Stimulated activated CD4-positive, alpha-beta T cell treated with anti-CD3 and anti-CD28 coated beads, Interleukin-15, amount 100 ng/mL, for 24 hours (primary cell): Measurements from ENCODE around the gene ZNF335.
A peak's percentile ranks its signal among the peaks of the same experiment; 100 is the strongest.
"Not testable (repeated sequence)": the region's sequence is repeated elsewhere in the genome, so short reads cannot be mapped to it uniquely, and the experiment has no call there.

ENCODE experiments used
- DNase-seq: peaks from one replicate; pipeline ENCODE4 v3.0.0-alpha.2; 2020

Gene ZNF335

DNA sequence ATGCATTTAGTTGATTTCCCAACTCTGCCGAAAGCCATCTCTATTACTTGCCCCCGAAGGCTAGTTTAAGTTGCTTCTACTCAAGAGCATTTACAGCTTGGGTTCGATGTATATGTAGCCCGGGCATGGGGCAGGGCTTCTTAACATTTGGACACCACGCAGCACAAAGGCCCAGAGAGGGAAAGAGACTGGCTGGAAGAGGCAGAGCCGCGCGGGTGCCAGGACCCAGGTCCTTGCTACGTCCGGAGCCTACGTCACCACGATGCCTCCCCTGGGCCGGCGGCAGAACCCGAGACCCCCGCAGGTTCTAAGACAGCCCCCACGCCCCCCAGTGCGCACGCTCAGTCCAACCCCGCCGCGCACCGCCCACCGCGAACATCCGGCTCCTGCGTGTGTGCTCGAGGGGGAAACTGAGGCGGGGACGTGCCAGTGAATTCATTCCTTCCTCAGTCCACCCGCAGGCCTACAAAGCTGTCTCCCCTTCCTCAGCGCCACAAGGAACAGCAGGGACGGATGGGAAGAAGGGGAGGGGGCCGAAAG, 37.9 kb downstream of the ZNF335 start:
- DNase-seq: peak; percentile 69

DNA sequence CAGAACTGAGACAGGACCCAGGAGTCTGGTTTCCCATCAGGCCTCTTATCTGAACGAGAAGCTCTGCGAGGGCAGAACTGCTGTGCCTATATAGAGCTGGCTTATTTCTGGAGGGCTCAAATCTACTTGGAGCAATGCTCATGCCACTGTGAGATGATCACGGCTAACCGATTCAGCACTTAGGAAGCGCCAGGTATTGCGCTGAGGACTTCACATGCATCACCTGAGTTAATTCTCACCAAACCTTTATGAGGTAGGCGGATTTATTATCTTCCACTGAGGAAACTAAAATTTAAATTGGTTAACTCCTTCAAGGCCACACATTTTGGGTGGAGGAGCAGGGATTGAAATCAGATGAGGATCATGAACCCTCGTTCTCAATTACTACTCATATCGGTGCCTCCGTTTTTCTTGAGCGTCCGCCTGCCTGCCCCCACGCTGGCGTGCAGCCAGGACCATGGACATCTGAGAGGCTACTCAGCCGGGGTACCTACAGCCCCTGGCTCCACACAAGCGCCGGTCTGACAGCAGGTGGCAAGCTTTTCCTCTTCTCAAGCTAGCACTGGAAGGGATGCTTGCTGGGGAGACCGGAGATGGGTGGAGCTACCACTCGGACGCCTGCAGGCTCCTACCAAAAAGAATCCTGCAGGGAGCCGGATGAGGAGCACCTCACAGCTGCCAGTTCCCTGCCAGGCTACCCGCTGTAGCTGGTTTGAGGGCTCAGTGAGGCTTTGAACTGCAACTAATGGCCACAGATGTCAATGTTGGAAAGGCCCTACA, 38.5 kb downstream of the ZNF335 start:
- peak; percentile 77 for DNase-seq

GRCh38 chr20:45931680-45932079, 40.3 kb downstream of the ZNF335 start:
- not testable (repeated sequence) for DNase-seq

GRCh38 chr20:45927071-45927878, 44.7 kb downstream of the ZNF335 start:
- no peak for DNase-seq

- no peak for DNase-seq
Observed at GRCh38 chr20:45926731-45927070, 45.3 kb downstream of the ZNF335 start.

DNA sequence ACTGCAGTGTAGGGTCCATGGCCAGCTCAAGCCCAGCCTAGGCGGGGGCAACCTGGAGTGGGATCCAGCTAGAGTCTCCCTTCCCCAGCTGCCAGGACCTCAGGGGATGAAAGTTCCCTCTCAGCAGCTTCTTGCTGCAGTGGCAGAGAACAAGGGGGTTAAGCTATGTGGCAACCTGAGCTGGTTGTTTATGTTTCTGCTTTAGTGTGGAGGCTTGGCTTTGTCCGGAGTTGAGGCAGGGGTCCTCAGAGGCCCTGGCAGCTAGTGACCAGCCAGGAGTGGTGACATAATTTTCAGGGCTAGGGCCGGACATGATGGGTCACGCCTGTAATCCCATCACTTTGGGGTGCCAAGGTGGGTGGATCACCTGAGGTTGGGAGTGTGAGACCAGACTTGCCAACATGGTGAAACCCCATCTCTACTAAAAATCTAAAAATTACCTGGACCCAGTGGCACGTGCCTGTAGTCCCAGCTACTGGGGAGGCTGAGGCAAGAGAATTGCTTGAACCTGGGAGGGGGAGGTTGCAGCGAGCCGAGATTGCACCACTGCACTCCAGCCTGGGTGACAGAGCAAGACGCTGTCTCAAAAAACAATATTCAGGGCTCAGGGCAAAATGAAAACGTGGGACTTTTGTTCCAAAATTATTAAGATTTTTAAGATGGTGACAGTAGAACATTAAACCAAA, 46.0 kb downstream of the ZNF335 start:
- no peak for DNase-seq

- DNase-seq: no peak
Observed at GRCh38 chr20:45924391-45925261, 47.4 kb downstream of the ZNF335 start.

- DNase-seq: no peak
Observed at GRCh38 chr20:45921337-45922189, 50.4 kb downstream of the ZNF335 start.

GRCh38 chr20:45920462-45921336, 51.3 kb downstream of the ZNF335 start:
- no peak for DNase-seq

DNA sequence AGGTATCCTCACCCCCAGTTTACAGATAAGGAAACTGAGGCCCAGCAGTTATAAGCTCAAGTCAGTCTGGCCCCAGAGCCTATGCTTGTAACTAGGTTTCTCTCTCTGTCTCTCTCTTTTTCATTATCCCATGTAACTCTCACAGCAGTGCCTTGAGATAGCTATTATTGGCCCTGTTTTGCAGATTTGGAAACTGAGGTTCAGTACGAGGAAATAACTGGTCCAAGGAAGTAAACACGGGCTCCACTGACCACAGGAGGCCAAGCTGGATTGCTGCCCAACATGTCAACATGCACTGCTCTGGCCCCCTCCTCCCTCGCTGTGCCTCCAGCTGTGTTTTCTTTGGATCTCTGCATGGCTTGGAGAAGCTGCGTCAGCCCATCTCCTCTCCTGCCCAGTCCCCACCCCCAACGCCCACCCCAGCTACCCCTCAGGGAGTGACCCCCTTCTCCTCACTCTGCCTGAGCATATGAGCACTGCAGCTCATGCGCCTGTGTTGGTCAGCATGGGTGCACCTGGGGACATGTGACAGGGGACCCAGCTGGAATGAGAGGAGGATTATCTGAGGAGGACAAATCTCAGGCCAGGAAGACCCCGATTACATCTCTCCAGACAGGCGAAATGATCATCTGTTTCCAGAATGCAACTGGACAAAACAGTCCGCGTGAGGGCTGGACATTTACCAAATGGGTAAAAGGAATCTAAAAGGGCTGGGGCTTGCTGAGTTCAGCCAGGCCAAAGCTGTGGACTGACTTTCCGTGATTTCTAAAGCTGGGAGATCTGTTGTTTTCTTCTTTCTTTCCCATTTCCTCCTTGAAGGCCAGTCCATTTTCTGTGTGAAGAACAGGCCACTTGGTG, 52.2 kb downstream of the ZNF335 start:
- DNase-seq: no peak

DNA sequence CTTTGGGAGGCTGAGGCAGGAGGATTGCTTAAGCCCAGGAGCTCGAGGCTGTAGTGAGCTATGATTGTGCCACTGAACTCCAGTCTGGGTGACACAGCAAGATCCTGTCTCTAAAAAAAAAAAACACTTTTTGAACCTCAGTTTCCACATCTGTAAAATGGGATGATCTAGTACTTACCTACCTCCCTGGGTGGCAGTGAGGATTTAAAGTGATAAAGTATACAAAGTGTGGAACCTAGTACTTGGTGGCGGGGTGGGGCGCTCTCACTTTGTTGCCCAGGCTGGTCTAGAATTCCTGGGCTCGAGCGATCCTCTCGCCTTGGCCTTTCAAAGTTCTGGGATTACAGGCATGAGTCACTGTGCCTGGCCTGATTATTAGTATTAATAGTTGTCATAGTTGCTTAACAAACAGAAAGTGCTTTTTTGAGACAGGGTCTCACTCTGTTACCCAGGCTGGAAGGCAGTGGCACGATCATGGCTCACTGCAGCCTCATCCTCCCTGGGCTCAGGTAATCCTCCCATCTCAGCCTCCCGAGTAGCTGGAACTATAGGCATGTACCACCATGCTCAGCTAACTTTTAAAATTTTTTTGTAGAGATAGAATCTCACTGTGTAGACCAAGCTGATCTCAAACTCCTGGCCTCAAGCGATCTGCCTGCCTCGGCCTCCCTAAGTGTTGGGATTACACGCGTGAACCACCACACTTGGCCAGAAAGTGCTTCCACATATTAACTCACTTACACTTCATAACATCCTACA, 53.0 kb downstream of the ZNF335 start:
- no peak for DNase-seq

DNA sequence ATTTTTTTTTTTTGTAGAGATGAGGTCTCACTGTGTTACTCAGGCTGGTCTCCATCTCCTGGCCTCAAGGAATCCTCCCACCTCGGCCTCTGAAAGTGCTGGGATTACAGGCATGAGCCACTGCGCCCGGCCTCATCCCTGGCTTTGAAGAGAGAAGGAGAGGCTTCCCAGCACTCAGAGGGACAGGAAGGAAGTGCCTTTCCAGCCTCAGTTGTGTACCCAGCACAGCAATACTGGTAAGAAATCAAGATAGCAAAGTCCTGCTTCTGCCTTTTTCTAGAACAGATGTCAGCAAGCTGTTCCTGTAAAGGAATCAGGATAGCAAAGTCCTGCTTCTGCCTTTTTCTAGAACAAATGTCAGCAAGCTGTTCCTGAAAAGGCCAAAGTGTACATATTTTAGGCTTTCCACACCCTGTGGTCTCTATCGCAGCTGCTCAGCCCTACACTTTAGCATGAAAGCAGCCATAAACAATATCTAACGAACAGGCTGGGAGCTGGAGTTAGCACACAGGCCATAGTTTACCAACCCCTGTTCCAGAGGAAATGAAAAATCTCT, 53.7 kb downstream of the ZNF335 start:
- DNase-seq: no peak

- DNase-seq: no peak
Observed at GRCh38 chr20:45917790-45918141, 54.2 kb downstream of the ZNF335 start.

- DNase-seq: no peak
Observed at GRCh38 chr20:45913116-45913515, 58.9 kb downstream of the ZNF335 start.

DNA sequence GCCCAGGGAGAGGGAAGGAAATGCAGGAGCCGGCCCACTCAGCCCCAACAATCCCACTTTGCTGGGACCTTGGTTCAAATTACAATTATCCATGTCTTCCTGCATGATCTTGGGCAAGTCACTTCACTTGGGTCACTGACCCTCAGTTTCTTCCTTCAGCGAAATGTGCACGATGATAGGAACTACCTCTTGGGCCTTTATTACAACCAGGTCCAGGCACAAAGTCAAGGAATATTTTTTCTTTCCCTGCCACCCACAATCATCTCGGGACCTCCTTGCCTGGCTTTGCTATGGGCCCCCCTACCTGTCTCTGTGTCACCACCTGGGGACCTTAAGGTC, 59.7 kb downstream of the ZNF335 start:
- no peak for DNase-seq

DNA sequence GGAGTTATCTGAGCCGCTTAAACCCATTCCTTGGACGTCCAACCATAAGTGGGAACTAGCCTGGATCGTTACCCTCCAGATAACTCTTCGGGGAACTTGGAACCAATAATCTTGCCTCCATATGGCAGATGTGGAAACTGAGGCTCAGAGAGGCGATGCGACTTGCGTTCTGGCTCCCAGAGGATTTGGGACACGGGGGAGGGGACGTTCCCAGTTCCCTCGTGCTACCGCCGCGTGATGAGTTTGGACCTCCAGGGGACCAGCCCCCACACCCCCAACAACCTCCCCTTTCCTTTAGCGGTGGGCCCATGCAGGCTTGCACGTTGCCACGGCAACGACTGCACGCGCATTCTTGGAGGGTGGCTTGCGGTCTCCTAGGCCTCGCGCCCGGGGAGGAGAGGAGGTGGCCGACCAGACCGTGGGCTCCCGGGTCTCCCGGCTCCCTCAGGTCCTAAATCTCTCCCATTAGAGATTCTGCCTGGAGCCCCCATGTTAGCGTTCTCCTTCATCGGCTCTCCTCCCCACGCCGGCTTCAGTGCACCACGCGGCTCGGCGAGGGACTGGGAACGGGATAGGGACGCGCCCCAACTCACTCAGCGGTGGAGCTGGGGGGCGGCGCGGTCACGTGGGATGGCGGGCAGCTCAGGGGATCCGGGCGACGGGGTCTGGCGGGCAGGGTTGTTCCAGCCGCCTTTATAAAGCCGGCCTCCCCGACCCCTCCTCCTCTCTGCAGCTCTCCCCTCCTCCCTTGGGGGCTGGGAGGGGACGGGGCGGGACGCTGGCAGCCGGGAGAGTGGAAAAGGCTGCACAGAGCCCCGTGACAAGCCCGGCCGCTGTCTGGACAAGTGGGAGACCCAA, 60.3 kb downstream of the ZNF335 start, which contains the start of gene PLTP:
PLTP (minus strand) TSS at position 670 of the 858 bp plus-strand sequence. CDS start 703 bp downstream, outside the sequence.
- DNase-seq: peak; percentile 48
